GM23248 (cell line): ENCODE results near the gene PYGL.

Experiments used
- EZH2 ChIP-seq: fragments of 200-600 bp; sonication (generic); IDR thresholded peaks from 2 replicates; pipeline ENCODE4 v1.6.1; 2018; ENCODE audit warnings: antibody characterized with exemption, mild to moderate bottlenecking; ENCODE audit not compliant: insufficient read depth, poor library complexity, severe bottlenecking
- EZH2phosphoT487 ChIP-seq: fragments of 200-600 bp; sonication (generic); IDR thresholded peaks from 2 replicates; pipeline ENCODE4 v1.6.1; 2018; ENCODE audit warnings: antibody characterized with exemption, moderate library complexity, mild to moderate bottlenecking, low read depth; ENCODE audit not compliant: insufficient read depth

DNA sequence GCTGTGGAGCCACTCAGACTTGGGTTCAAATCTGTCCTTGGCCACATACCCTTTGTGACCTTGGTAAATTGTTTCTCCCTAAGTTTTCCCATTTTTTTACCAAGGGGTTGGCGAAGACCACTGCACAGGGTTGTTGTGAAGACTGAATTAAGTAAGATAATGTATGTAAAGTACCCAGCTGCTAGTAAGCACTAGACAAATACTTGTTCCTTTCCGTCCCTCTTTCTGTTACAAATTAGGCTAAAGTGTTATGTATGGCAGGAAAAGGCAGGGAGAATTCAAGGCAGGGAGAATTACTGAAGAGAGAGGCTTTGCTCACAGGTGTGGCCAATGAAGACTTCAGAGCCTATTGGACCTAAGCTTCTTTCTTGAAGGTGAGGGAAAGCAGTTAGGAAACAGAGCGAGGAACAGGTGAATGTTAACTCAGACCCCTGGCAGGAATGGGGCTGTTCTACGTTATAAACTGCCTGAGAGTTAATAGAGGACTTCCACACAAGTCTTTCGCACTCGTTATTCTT is 46.6 kb downstream of the PYGL start:
- TF ChIP-seq EZH2phosphoT487: no peak
- TF ChIP-seq EZH2: no peak
